WTC11 (cell line): ENCODE results near the gene CFAP99. TPM values are rescaled to one million over a fixed set of nuclear protein-coding genes. Genes with fewer than 3 reads are reported as not detected.

Experiments used
- CREM ChIP-seq: sonication (generic); formaldehyde crosslinking; IDR thresholded peaks from 2 replicates; pipeline ENCODE4 v1.8.1; 2022; ENCODE audit warnings: mild to moderate bottlenecking, missing genetic modification reagents, moderate library complexity
- ELF4 ChIP-seq: sonication (generic); formaldehyde crosslinking; IDR thresholded peaks from 2 replicates; pipeline ENCODE4 v1.8.1; 2022; ENCODE audit warnings: low read depth, mild to moderate bottlenecking, moderate library complexity, missing genetic modification reagents
- ETV6 ChIP-seq: sonication (generic); formaldehyde crosslinking; IDR thresholded peaks from 2 replicates; pipeline ENCODE4 v1.8.1; 2022; ENCODE audit warnings: mild to moderate bottlenecking, missing genetic modification reagents
- KAT7 ChIP-seq: sonication (generic); formaldehyde crosslinking; IDR thresholded peaks from 2 replicates; pipeline ENCODE4 v1.8.1; 2023; ENCODE audit warnings: missing genetic modification reagents, mild to moderate bottlenecking, borderline replicate concordance
- MXD4 ChIP-seq: fragments of 250-450 bp; sonication (Bioruptor Pico); IDR thresholded peaks from 2 replicates; pipeline ENCODE4 v1.8.0; 2021; ENCODE audit warnings: mild to moderate bottlenecking, moderate library complexity, borderline replicate concordance
- MYBL2 ChIP-seq: sonication (generic); formaldehyde crosslinking; IDR thresholded peaks from 2 replicates; pipeline ENCODE4 v1.8.1; 2023; ENCODE audit warnings: mild to moderate bottlenecking, moderate library complexity, missing genetic modification reagents
- NFATC4 ChIP-seq: fragments of 250-450 bp; sonication (Bioruptor Pico); IDR thresholded peaks from 2 replicates; pipeline ENCODE4 v1.9.0; 2021; ENCODE audit warnings: mild to moderate bottlenecking
- NFYB ChIP-seq: sonication (generic); formaldehyde crosslinking; conservative IDR thresholded peaks from 2 replicates; pipeline ENCODE4 v1.8.0; 2022; ENCODE audit warnings: low read depth, missing genetic modification reagents
- NR1H2 ChIP-seq: sonication (generic); formaldehyde crosslinking; IDR thresholded peaks from 2 replicates; pipeline ENCODE4 v1.9.0; 2021; ENCODE audit warnings: mild to moderate bottlenecking, moderate library complexity, missing genetic modification reagents
- OVOL2 ChIP-seq: fragments of 250-450 bp; sonication (Bioruptor Pico); IDR thresholded peaks from 2 replicates; pipeline ENCODE4 v1.9.0; 2021; ENCODE audit warnings: mild to moderate bottlenecking, borderline replicate concordance
- SP1 ChIP-seq: sonication (generic); formaldehyde crosslinking; conservative IDR thresholded peaks from 2 replicates; pipeline ENCODE4 v1.8.1; 2022; ENCODE audit warnings: missing genetic modification reagents
- TEAD4 ChIP-seq: sonication (generic); formaldehyde crosslinking; IDR thresholded peaks from 2 replicates; pipeline ENCODE4 v1.8.0; 2022; ENCODE audit warnings: mild to moderate bottlenecking, missing genetic modification reagents
- TP53 ChIP-seq: sonication (generic); formaldehyde crosslinking; IDR thresholded peaks from 2 replicates; pipeline ENCODE4 v1.8.1; 2023; ENCODE audit warnings: mild to moderate bottlenecking, missing genetic modification reagents
- ZBTB21 ChIP-seq: sonication (generic); formaldehyde crosslinking; IDR thresholded peaks from 2 replicates; pipeline ENCODE4 v1.8.1; 2023; ENCODE audit warnings: mild to moderate bottlenecking, missing genetic modification reagents, borderline replicate concordance
- ZNF138 ChIP-seq: sonication (generic); formaldehyde crosslinking; conservative IDR thresholded peaks from 2 replicates; pipeline ENCODE4 v1.8.1; 2022; ENCODE audit warnings: mild to moderate bottlenecking, moderate library complexity, missing genetic modification reagents
- ZNF219 ChIP-seq: sonication (generic); formaldehyde crosslinking; IDR thresholded peaks from 2 replicates; pipeline ENCODE4 v1.8.0; 2023; ENCODE audit warnings: missing genetic modification reagents, mild to moderate bottlenecking, borderline replicate concordance
- ZNF317 ChIP-seq: sonication (generic); formaldehyde crosslinking; IDR thresholded peaks from 2 replicates; pipeline ENCODE4 v1.8.1; 2023; ENCODE audit warnings: low read depth, mild to moderate bottlenecking, moderate library complexity, missing genetic modification reagents, borderline replicate concordance
- total RNA-seq: library from RNA; stranded (reverse); gene quantifications from 3 replicates; pipeline ENCODE4 v1.2.3, GENCODE V29; 2021
- TF ChIP-seq, protein P1 (sequence below): sonication (generic); formaldehyde crosslinking; IDR thresholded peaks from 2 replicates; pipeline ENCODE4 v1.8.0; 2023; ENCODE audit warnings: mild to moderate bottlenecking, missing genetic modification reagents
- TF ChIP-seq, protein P2 (sequence below): sonication (generic); formaldehyde crosslinking; IDR thresholded peaks from 2 replicates; pipeline ENCODE4 v1.8.1; 2023; ENCODE audit warnings: mild to moderate bottlenecking, moderate library complexity, missing genetic modification reagents
- TF ChIP-seq, protein P3 (sequence below): fragments of 250-450 bp; sonication (Bioruptor Pico); IDR thresholded peaks from 2 replicates; pipeline ENCODE4 v1.9.0; 2021; ENCODE audit warnings: mild to moderate bottlenecking, borderline replicate concordance
- TF ChIP-seq, protein P4 (sequence below): fragments of 250-450 bp; sonication (Bioruptor Pico); IDR thresholded peaks from 2 replicates; pipeline ENCODE4 v1.8.0; 2021; ENCODE audit warnings: mild to moderate bottlenecking
- TF ChIP-seq, protein P5 (sequence below): fragments of 250-450 bp; sonication (Bioruptor Pico); IDR thresholded peaks from 2 replicates; pipeline ENCODE4 v2.1.2; 2022; ENCODE audit warnings: mild to moderate bottlenecking, moderate library complexity
- TF ChIP-seq, protein P6 (sequence below): sonication (generic); formaldehyde crosslinking; IDR thresholded peaks from 2 replicates; pipeline ENCODE4 v1.8.0; 2022; ENCODE audit warnings: mild to moderate bottlenecking, missing genetic modification reagents

The CFAP99 gene
- total RNA-seq, 1 experiment from 2014 or later = not detected

DNA sequence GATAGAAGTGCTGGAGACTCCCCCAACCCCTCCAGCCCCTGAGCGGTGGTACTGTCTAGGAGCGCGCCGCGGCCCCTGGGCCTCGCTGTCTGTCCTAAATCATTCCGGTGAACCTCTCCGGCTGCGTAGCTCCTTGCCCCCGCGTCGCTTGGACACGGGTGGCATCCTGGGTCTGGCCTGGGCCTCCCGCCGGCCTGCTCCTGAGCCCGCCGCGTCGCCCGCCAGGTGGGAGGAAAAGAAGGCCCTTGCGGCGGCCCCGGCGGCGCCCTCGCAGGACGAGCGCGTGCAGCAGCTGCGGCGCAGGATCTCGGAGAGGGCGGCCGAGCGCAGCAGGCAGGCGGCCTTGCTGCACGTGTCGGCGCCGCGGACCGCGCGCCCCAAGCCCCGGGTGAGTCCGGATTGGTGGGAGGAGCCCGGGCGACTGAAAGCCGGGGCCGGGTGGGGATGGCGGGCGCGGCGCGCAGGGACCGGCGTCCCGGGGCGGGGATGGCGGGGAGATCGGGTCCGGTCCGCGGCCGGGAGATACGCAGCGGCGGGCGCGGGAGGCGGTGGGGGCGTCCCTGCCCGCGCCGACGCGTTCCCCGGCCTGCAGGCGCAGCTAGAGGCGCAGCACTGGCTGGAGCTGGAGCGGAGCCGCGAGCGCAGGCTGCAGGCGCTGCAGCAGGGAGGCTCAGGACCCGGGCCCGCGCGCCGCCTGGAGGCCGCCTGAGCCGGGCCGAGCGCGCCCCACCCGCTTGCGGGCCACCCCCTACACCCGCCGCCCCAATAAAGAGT, 43.6 kb downstream of the CFAP99 start (continued):
- TF ChIP-seq, protein P1, sequence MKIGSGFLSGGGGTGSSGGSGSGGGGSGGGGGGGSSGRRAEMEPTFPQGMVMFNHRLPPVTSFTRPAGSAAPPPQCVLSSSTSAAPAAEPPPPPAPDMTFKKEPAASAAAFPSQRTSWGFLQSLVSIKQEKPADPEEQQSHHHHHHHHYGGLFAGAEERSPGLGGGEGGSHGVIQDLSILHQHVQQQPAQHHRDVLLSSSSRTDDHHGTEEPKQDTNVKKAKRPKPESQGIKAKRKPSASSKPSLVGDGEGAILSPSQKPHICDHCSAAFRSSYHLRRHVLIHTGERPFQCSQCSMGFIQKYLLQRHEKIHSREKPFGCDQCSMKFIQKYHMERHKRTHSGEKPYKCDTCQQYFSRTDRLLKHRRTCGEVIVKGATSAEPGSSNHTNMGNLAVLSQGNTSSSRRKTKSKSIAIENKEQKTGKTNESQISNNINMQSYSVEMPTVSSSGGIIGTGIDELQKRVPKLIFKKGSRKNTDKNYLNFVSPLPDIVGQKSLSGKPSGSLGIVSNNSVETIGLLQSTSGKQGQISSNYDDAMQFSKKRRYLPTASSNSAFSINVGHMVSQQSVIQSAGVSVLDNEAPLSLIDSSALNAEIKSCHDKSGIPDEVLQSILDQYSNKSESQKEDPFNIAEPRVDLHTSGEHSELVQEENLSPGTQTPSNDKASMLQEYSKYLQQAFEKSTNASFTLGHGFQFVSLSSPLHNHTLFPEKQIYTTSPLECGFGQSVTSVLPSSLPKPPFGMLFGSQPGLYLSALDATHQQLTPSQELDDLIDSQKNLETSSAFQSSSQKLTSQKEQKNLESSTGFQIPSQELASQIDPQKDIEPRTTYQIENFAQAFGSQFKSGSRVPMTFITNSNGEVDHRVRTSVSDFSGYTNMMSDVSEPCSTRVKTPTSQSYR = no peak
- TF ChIP-seq MXD4 (CRISPR knock-in tag) (no peak), ZNF219 (CRISPR knock-in tag) (no peak; the same call in 1 of the 2 replicates), ZBTB21 (CRISPR knock-in tag) (0 out of 2 replicates have a peak, but pooled peaks have one; percentile 18), CREM (CRISPR knock-in tag) (peak; percentile 54; the same call in 1 of the 2 replicates), ZNF317 (no peak), OVOL2 (CRISPR knock-in tag) (no peak), NFYB (CRISPR knock-in tag) (no peak), SP1 (CRISPR knock-in tag) (peak; percentile 25; the same call in 1 of the 2 replicates), ZNF138 (CRISPR knock-in tag) (no peak), TEAD4 (no peak), ETV6 (CRISPR knock-in tag) (peak; percentile 81), MYBL2 (CRISPR knock-in tag) (no peak), KAT7 (CRISPR knock-in tag) (peak; percentile 68; the same call in 1 of the 2 replicates), TP53 (CRISPR knock-in tag) (peak; percentile 86; the same call in 1 of the 2 replicates), ELF4 (CRISPR knock-in tag) (no peak), NFATC4 (CRISPR knock-in tag) (no peak; the same call in 1 of the 2 replicates), NR1H2 (CRISPR knock-in tag) (0 out of 2 replicates have a peak, but pooled peaks have one; percentile 30)
- TF ChIP-seq, protein P2, sequence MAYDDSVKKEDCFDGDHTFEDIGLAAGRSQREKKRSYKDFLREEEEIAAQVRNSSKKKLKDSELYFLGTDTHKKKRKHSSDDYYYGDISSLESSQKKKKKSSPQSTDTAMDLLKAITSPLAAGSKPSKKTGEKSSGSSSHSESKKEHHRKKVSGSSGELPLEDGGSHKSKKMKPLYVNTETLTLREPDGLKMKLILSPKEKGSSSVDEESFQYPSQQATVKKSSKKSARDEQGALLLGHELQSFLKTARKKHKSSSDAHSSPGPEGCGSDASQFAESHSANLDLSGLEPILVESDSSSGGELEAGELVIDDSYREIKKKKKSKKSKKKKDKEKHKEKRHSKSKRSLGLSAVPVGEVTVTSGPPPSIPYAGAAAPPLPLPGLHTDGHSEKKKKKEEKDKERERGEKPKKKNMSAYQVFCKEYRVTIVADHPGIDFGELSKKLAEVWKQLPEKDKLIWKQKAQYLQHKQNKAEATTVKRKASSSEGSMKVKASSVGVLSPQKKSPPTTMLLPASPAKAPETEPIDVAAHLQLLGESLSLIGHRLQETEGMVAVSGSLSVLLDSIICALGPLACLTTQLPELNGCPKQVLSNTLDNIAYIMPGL (CRISPR knock-in tag) = 0 out of 2 replicates have a peak, but pooled peaks have one; percentile 55
- TF ChIP-seq, protein P3, sequence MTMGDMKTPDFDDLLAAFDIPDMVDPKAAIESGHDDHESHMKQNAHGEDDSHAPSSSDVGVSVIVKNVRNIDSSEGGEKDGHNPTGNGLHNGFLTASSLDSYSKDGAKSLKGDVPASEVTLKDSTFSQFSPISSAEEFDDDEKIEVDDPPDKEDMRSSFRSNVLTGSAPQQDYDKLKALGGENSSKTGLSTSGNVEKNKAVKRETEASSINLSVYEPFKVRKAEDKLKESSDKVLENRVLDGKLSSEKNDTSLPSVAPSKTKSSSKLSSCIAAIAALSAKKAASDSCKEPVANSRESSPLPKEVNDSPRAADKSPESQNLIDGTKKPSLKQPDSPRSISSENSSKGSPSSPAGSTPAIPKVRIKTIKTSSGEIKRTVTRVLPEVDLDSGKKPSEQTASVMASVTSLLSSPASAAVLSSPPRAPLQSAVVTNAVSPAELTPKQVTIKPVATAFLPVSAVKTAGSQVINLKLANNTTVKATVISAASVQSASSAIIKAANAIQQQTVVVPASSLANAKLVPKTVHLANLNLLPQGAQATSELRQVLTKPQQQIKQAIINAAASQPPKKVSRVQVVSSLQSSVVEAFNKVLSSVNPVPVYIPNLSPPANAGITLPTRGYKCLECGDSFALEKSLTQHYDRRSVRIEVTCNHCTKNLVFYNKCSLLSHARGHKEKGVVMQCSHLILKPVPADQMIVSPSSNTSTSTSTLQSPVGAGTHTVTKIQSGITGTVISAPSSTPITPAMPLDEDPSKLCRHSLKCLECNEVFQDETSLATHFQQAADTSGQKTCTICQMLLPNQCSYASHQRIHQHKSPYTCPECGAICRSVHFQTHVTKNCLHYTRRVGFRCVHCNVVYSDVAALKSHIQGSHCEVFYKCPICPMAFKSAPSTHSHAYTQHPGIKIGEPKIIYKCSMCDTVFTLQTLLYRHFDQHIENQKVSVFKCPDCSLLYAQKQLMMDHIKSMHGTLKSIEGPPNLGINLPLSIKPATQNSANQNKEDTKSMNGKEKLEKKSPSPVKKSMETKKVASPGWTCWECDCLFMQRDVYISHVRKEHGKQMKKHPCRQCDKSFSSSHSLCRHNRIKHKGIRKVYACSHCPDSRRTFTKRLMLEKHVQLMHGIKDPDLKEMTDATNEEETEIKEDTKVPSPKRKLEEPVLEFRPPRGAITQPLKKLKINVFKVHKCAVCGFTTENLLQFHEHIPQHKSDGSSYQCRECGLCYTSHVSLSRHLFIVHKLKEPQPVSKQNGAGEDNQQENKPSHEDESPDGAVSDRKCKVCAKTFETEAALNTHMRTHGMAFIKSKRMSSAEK = no peak
- TF ChIP-seq, protein P4, sequence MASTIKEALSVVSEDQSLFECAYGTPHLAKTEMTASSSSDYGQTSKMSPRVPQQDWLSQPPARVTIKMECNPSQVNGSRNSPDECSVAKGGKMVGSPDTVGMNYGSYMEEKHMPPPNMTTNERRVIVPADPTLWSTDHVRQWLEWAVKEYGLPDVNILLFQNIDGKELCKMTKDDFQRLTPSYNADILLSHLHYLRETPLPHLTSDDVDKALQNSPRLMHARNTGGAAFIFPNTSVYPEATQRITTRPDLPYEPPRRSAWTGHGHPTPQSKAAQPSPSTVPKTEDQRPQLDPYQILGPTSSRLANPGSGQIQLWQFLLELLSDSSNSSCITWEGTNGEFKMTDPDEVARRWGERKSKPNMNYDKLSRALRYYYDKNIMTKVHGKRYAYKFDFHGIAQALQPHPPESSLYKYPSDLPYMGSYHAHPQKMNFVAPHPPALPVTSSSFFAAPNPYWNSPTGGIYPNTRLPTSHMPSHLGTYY (CRISPR knock-in tag) = no peak
- TF ChIP-seq, protein P5, sequence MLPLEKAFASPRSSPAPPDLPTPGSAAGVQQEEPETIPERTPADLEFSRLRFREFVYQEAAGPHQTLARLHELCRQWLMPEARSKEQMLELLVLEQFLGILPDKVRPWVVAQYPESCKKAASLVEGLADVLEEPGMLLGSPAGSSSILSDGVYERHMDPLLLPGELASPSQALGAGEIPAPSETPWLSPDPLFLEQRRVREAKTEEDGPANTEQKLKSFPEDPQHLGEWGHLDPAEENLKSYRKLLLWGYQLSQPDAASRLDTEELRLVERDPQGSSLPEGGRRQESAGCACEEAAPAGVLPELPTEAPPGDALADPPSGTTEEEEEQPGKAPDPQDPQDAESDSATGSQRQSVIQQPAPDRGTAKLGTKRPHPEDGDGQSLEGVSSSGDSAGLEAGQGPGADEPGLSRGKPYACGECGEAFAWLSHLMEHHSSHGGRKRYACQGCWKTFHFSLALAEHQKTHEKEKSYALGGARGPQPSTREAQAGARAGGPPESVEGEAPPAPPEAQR = no peak
- TF ChIP-seq, protein P6, sequence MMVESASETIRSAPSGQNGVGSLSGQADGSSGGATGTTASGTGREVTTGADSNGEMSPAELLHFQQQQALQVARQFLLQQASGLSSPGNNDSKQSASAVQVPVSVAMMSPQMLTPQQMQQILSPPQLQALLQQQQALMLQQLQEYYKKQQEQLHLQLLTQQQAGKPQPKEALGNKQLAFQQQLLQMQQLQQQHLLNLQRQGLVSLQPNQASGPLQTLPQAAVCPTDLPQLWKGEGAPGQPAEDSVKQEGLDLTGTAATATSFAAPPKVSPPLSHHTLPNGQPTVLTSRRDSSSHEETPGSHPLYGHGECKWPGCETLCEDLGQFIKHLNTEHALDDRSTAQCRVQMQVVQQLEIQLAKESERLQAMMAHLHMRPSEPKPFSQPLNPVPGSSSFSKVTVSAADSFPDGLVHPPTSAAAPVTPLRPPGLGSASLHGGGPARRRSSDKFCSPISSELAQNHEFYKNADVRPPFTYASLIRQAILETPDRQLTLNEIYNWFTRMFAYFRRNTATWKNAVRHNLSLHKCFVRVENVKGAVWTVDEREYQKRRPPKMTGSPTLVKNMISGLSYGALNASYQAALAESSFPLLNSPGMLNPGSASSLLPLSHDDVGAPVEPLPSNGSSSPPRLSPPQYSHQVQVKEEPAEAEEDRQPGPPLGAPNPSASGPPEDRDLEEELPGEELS (CRISPR knock-in tag) = peak; percentile 93; the same call in 1 of the 2 replicates
